ENCODE measurements around the gene KPTN.

The KPTN gene

DNA sequence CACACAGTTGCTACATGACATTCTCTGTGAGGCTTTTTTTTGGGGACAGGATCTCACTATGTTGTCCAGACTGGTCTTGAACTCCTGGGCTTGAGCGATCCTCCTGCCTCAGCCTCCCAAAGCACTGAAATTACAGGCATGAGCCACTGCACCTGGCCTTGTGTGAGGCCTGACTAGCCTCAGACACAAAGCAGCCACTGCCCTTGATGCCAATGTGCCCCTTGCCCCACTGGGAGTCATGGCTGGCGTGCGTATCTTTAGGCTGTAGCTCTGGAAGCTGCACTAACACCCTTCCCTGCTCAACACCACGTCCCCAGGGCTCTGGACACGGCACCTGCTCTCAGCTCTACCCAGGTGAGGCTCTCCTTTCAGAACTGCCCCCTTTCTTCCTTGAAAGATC is 14.5 kb upstream of the KPTN start:
- Histone ChIP-seq H3K9me3 (no peaks in the 10 kb centered on the region), H3K4me3 (ENCODE audit: low read depth, low read length) (no peak overlapping the region), H3K4me1 (peaks cover 31% of the 10 kb centered on the region), H3K27me3 (no peaks in the 10 kb centered on the region), H3K36me3 (peaks cover 16% of the 10 kb centered on the region)
- DNase-seq, result no peak
- TF ChIP-seq, protein P1, sequence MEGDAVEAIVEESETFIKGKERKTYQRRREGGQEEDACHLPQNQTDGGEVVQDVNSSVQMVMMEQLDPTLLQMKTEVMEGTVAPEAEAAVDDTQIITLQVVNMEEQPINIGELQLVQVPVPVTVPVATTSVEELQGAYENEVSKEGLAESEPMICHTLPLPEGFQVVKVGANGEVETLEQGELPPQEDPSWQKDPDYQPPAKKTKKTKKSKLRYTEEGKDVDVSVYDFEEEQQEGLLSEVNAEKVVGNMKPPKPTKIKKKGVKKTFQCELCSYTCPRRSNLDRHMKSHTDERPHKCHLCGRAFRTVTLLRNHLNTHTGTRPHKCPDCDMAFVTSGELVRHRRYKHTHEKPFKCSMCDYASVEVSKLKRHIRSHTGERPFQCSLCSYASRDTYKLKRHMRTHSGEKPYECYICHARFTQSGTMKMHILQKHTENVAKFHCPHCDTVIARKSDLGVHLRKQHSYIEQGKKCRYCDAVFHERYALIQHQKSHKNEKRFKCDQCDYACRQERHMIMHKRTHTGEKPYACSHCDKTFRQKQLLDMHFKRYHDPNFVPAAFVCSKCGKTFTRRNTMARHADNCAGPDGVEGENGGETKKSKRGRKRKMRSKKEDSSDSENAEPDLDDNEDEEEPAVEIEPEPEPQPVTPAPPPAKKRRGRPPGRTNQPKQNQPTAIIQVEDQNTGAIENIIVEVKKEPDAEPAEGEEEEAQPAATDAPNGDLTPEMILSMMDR (IDR thresholded peaks at IDR 0.05; ENCODE audit: low read depth, low read length), result no peak

DNA sequence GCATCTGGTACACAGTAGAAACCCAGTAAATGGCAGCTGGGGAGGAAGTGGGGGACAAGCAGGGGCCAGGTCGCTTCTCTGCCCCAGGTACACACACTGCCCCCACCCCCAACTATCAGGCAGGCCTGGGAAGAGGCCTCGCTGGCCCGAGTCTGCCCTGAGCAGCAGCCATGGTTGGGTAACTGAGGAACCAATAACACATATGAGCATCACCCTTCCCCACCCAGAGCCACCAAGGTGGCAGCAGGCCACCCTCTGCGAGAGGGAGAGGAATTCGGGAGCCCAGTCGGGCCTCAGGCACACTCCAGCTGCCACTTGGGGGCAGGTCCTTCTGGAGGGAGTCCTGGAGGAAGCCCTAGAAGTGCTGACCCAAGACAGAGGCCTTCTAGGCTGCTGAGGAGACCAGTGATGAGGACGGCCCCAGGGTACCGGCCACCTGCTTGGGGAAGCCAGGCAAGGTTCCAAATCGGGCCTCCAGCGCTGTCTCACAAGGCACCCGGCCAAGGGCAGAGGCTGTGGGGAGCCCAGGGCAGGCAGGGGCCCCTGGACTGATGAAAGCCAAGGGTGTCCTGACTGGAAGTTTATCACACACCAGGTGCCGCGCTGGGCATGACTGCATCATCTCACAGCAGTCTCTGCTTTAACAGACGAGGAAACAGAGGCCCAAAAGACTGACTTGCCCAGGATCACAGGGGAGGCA is 14.0 kb upstream of the KPTN start:
- H3K27me3 ChIP-seq, result no peaks in the 10 kb centered on the region
- TF ChIP-seq, protein P1 (IDR thresholded peaks at IDR 0.05; ENCODE audit: low read depth, low read length), result no peak
- no peaks in the 10 kb centered on the region for H3K9me3 ChIP-seq
- no peak for DNase-seq
- H3K4me1 ChIP-seq, result peaks cover 34% of the 10 kb centered on the region
- H3K36me3 ChIP-seq, result peaks cover 11% of the 10 kb centered on the region
- H3K4me3 ChIP-seq (ENCODE audit: low read depth, low read length), result no peak overlapping the region

DNA sequence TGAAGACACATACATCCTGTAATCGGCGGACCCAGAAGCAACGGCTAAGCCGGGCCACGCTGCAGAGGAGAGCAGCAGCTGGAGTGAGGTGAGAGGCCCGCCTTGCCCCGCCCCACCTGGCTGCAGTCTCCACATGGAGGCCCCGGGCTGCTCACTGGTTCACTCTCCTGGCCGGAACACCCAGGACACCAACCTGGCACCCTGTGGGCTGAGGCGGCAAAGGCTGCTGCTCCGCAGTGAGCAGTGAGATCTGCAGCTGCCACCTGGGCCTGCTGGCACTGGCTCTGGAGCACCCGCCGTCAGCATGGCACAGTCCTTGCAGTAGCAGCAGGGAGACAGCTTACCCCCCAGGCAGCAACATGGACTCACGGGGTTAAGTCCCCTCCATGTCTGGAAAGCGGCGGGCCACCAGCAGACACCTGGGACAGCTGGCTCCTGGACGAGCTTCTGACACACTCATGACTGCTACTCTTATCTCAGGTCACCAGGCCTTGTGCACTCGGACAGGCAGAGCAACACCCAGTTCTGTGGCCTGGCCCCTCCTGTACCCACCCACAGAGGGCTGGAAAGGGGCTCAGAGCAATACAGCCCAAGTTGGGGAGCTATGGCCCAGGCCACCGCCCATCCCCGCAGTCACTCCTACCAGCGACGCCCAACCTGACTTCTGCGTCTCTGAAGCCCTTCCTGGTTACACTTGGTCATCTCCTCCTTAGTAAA is 13.2 kb upstream of the KPTN start:
- H3K4me3 ChIP-seq (ENCODE audit: low read depth, low read length), result no peak overlapping the region
- peaks cover 34% of the 10 kb centered on the region for H3K4me1 ChIP-seq
- H3K36me3 ChIP-seq, result peaks cover 4% of the 10 kb centered on the region
- DNase-seq, result no peak
- H3K27me3 ChIP-seq, result no peaks in the 10 kb centered on the region
- no peaks in the 10 kb centered on the region for H3K9me3 ChIP-seq
- TF ChIP-seq, protein P1 (IDR thresholded peaks at IDR 0.05; ENCODE audit: low read depth, low read length), result no peak

DNA sequence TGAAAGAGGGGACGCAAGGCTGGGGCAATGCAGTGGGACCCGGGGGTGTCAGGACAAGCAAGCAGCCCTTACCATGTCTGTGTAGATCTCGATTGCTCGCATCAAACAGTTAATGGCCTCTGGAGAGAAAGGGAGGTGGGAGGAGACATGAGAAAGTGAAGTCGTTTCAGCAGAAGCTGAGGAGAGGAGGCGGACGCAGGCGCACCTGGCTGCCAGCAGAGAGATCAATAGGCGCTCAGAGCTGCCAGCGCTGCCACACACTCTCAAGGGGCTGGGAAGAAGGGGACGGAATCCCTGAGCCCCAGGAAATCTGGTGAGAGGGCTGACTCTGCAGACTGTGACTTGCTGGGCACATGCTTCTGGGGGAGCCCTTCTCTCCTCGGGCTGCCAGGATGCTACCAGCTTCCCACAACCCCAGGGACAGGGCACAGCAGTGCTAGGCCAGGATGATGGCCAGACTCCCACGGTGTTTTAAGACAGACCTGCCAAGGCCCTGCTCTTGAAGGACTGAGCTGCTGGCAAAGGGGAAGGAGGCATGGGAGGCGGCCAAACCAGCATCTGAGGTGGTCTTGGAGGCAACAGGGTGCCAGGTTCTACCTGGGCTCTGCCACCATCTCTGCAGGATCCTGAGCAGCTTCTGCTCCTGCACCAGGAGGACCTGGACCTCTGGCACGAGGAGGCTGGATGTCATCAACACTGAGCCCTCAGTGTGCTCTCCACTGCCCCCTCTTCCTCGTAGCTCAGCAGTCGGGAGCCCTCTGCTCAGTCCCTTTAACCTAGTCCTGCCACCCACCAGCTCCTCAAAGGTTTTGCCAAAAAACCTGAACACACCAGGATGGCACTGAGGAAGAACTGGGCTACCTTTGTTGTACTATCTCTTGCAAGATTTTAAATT is 11.7 kb upstream of the KPTN start:
- peaks cover 4% of the 10 kb centered on the region for H3K36me3 ChIP-seq
- TF ChIP-seq, protein P1 (IDR thresholded peaks at IDR 0.05; ENCODE audit: low read depth, low read length), result 0 out of 2 replicates have a peak, but pooled peaks have one; percentile 3
- DNase-seq, result no peak
- no peaks in the 10 kb centered on the region for H3K27me3 ChIP-seq
- peaks cover 34% of the 10 kb centered on the region for H3K4me1 ChIP-seq
- H3K4me3 ChIP-seq (ENCODE audit: low read depth, low read length), result no peak overlapping the region
- H3K9me3 ChIP-seq, result no peaks in the 10 kb centered on the region

DNA sequence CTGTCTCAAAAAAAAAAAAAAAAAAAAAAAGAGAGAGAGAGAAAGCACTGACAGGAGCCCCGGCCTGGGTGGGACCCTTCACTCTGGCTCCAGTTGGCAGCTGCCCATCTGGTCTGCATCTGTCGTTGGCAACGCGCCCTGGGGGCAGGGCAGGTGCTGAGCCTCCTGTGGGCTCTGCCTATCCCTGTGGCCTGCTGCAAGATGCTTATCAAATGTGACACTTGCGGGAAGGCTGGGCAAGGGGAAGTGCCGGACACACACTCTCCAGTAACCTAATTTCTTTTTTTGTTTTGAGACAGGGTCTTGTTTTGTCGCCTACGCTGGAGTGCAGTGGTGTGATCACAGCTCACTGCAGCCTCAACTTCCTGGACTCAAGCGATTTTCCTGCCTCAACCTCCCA is 10.7 kb upstream of the KPTN start:
- H3K9me3 ChIP-seq, result no peaks in the 10 kb centered on the region
- peak overlapping the region; percentile 17; the same call in 1 of the 2 replicates for H3K4me3 ChIP-seq (ENCODE audit: low read depth, low read length)
- TF ChIP-seq, protein P1 (IDR thresholded peaks at IDR 0.05; ENCODE audit: low read depth, low read length), result no peak
- peaks cover 34% of the 10 kb centered on the region for H3K4me1 ChIP-seq
- peaks cover 7% of the 10 kb centered on the region for H3K36me3 ChIP-seq
- peak; percentile 94 for DNase-seq
- no peaks in the 10 kb centered on the region for H3K27me3 ChIP-seq

Measured in BE2C (cell line).